Measurements from ENCODE around the gene SNX1.

The SNX1 gene

DNA sequence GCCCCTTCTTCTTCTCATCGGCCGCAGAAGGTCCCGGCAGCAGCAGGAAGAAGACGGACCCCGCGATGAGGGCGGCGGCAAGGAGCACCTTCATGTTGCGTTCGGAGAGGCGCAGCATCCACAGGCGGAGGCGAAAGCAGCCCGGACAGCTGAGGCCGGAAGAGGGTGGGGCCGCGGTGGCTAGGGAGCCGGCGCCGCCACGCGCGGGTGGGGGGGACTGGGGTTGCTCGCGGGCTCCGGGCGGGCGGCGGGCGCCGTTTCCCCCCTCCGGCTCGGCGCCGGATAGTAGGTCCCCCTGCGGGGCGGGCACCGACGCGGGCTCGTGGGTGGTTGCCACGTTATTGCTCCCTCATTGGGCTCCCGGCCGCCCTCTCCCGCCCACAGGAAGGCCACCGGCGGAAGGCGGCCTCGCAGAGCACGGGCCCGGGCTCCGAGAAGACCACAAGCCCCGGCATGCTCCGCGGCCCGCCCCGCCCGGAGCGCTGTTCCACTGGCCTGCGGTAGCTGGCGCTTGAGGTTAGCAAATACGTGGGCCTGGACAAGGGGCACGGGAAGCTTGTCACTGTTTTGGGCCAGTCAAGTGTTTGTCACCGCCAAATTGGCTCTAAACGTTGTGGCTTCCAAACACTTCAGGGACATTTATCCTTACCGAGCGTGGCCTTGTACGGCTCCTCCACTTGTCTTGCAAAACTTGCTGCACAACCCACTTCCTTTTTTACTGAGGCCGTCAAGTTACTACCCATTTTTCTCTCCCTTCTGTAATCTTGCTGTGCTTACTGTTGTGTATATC lies 67.3 kb downstream of the SNX1 start, which contains the start of gene PPIB:
Gene PPIB, minus strand, starts transcription at position 154 of the 790 bp plus-strand sequence. Its CDS starts 36 bp downstream, at position 118.
- FAIRE-seq (peak; percentile 93), DNase-seq (ENCODE audit: low spot score) (peak; percentile 99)

- FAIRE-seq (no peak), DNase-seq (ENCODE audit: low spot score) (no peak)
These were observed 68.0 kb downstream of the SNX1 start for GRCh38 chr15:64163659-64164362.

DNA sequence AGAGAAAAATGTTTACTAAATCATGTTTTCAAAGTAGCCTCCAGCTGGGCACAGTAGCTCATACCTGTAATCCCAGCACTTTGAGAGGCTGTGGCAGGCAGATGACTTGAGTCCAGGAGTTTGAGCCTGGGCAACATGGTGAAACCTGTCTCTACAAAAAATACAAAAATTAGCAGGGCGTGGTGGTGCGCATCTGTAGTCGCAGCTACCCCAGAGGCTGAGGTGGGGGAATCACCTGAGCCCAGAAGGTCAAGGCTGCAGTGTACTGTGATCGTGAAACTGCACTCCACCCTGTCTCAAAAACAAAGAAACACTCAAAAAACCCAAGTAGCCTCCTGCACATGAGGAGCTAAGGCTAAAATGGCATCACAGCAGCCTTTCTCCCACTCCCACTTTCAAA lies 68.7 kb downstream of the SNX1 start:
- FAIRE-seq = no peak
- no peak for DNase-seq (ENCODE audit: low spot score)

GRCh38 chr15:64166102-64166890 lies 70.5 kb downstream of the SNX1 start:
- no peak for FAIRE-seq
- DNase-seq (ENCODE audit: low spot score) = no peak

- DNase-seq (ENCODE audit: low spot score) (no peak), FAIRE-seq (no peak)
These were observed 84.5 kb downstream of the SNX1 start for GRCh38 chr15:64180235-64180824.

- DNase-seq (ENCODE audit: low spot score) = no peak
- FAIRE-seq = no peak
These were observed 87.1 kb downstream of the SNX1 start for GRCh38 chr15:64182859-64183370.

- peak; percentile 5 for FAIRE-seq
- no peak for DNase-seq (ENCODE audit: low spot score)
These were observed 89.5 kb downstream of the SNX1 start for GRCh38 chr15:64185146-64185911.

DNA sequence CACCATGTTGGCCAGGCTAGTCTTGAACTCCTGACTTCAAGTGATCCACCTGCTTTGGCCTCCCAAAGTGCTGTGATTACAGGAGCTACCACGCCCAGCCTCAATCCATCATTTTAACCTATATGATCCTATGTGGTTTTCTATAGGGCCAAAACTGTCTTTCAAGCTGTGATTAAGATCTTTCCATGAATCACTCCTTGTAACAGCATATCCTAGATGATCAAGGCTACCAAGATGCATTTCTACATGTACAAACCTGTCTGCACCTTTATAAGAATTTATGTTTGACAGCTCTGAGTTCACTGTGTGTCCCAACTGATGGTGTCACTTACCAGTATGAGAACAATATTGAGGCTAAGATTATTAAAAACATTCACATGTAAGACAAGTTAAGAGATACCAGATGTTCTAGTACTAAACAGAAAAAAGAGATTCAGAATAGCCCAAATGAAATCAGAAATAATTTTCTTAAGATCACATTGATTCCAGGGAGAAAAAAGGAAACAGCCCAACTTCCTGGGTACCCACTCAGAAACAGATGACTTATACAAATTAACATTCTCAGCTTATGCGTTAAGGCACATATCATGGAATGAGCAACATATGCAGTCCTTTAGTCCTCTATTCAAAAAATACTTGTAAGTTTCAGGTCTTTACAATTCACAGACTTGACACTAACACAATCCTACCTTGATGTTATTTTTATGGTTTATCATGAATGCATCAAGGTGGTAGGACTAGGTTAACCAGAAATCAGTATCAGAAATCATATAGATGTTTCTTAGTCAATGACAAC lies 91.8 kb downstream of the SNX1 start:
- DNase-seq (ENCODE audit: low spot score) (no peak), FAIRE-seq (no peak)

All from urothelium cell line (cell line).